Neural cell (in vitro differentiated cells): ENCODE measurements around the gene APMAP.

ENCODE experiments used
- CTCF ChIP-seq: fragments of 450-650 bp; IDR thresholded peaks from 2 replicates; pipeline ENCODE4 v1.5.1; 2014; ENCODE audit warnings: antibody characterized with exemption, mild to moderate bottlenecking, moderate library complexity; ENCODE audit not compliant: poor library complexity, severe bottlenecking
- POLR2AphosphoS5 ChIP-seq: IDR thresholded peaks from 2 replicates; pipeline ENCODE4 v1.6.1; 2012
- TAF1 ChIP-seq: IDR thresholded peaks from 2 replicates; pipeline ENCODE4 v1.6.1; 2012; ENCODE audit warnings: low read depth

DNA sequence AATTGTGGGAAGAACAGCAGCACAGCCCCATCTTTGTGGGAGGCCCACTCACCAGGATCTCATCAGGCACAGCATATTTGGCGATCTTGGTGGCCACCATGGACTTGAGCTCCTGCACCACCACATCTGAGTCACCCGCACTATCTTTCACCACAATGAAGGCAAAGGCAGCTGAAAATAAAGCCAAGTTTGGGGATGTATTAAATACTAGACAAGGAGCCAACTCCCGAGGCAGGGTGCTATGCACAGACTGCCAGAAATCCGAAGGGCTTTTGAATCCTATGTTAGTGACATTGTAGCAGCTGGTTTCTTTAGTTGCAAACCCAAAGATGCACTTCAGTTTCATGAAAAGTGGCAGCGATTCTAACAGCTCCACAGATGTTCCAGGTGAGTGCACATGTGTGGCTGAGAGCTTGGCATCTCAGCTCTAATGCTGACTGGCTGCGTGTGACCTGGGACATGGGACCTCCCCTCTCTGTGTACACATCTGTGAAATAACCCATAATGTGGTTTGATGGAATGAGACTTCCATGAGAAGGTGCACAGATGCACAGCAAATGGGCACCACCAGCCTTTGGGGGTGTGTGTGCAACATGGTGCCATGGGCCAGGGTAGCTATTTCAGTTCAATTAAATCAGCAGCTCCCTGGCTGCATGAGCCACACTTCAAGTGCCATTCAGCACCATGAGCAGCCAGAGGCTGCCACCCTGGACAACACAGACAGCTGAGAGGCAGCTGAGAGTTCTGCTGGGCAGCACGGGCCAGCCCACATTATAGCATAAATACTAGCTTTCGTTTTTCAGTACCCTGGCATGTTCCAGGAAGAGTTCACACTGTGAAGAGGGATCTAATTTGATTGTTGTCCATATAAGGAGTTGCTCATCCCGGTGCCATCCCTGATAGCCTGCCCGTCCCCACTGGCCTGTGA, 16.9 kb upstream of the APMAP start:
- TF ChIP-seq CTCF, result no peak
- no peak for TF ChIP-seq POLR2AphosphoS5
- no peak for TF ChIP-seq TAF1
